K562 (cell line): ENCODE results near the gene TYW1B. TPM values are rescaled to one million over a fixed set of nuclear protein-coding genes. Genes with fewer than 3 reads are reported as not detected.
"Not testable (repeated sequence)": the region's sequence is repeated elsewhere in the genome, so short reads cannot be mapped to it uniquely, and the experiment has no call there.

ENCODE experiments used
- ATAC-seq: fragments of 200-7000 bp; cut with Tn5 transposase; 3 replicates; pipeline ENCODE4 v1.9.1; 2020; ENCODE audit warnings: moderate library complexity
- BruUV-seq: library from RNA; stranded (reverse); fragments of 400-500 nt; replicated peaks from 2 replicates; lab custom pipeline; 2021; lab: Mats Ljungman, UMichigan
- CTCF ChIA-PET: fragments of 300-600 bp; formaldehyde crosslinking; extraction: SDS; loops from one replicate; lab custom pipeline; 2021; ENCODE audit warnings: low intra/inter-chr PET ratio; lab: Yijun Ruan, JAX
- POLR2A ChIA-PET: fragments of 300-600, 350-650 bp; sonication (Branson Sonifier 250); formaldehyde crosslinking; extraction: SDS; loops from one replicate; lab custom pipeline; 2021; ENCODE audit warnings: antibody characterized with exemption, inconsistent platforms; lab: Yijun Ruan, JAX
- DNase-seq, 4 experiments: peaks; one replicate each; pipeline versions ENCODE4 v3.0.0 to v3.0.0-alpha.2; 2011 to 2018; ENCODE audit warnings: low spot score in 3 of 4, mixed read lengths in 3 of 4; ENCODE audit errors: extremely low read depth in 1 of 4
- FAIRE-seq: peaks from 2 replicates; lab custom pipeline; 2011; peaks lifted over from hg19 to GRCh38; lab: Jason Lieb, UNC
- H2AFZ ChIP-seq: 2 replicates; pipeline ENCODE4 v1.6.0; 2011; ENCODE audit warnings: low read depth, low read length, control low read depth, inconsistent platforms
- H3K27ac ChIP-seq: fragments of 200-600 bp; 3 replicates; pipeline ENCODE4 v1.8.0; 2011; ENCODE audit warnings: low read depth, mild to moderate bottlenecking, control low read depth, inconsistent platforms, low read length, moderate library complexity, mixed read lengths; ENCODE audit errors: extremely low read depth
- H3K27me3 ChIP-seq, 2 experiments: fragments of 300-600 bp in 1 of 2; 2 replicates in 1 of 2; 3 replicates in 1 of 2; pipeline versions ENCODE4 v1.6.0 to v1.8.0; 2011; ENCODE audit warnings: inconsistent platforms in 2 of 2, low read length in 2 of 2, mild to moderate bottlenecking in 1 of 2, mixed read lengths in 1 of 2, moderate library complexity in 1 of 2; ENCODE audit not compliant: control insufficient read depth in 2 of 2, insufficient read depth in 2 of 2
- H3K36me3 ChIP-seq: fragments of 300-600 bp; 3 replicates; pipeline ENCODE4 v1.8.0; 2011; ENCODE audit warnings: mild to moderate bottlenecking, low read length, inconsistent platforms; ENCODE audit not compliant: control insufficient read depth, insufficient read depth
- H3K4me1 ChIP-seq, 2 experiments: fragments of 200-600 bp in 1 of 2; replicated peaks in 1 of 2; 2 replicates in 1 of 2; 3 replicates in 1 of 2; pipeline versions ENCODE4 v1.5.1 to v1.8.0; 2011; ENCODE audit warnings: inconsistent platforms in 2 of 2, low read length in 2 of 2, mild to moderate bottlenecking in 1 of 2, mixed read lengths in 1 of 2, moderate library complexity in 1 of 2; ENCODE audit not compliant: control insufficient read depth in 2 of 2, insufficient read depth in 2 of 2
- H3K4me2 ChIP-seq: 2 replicates; pipeline ENCODE4 v1.6.1; 2011; ENCODE audit warnings: low read length, control low read depth, inconsistent platforms, mixed read lengths; ENCODE audit not compliant: insufficient read depth
- H3K4me3 ChIP-seq: fragments of 200-600 bp; sonication (generic), shearing (Covaris generic); 2 replicates; pipeline ENCODE4 v1.5.1; 2016; ENCODE audit warnings: control low read depth, inconsistent platforms
- H3K79me2 ChIP-seq: fragments of 200-600 bp; 3 replicates; pipeline ENCODE4 v1.8.0; 2011; ENCODE audit warnings: low read length, inconsistent platforms; ENCODE audit not compliant: control insufficient read depth, insufficient read depth
- H3K9ac ChIP-seq, 2 experiments: 2 replicates each; pipeline versions ENCODE4 v1.6.0 to v1.6.1; 2011; ENCODE audit warnings: low read depth in 2 of 2, low read length in 2 of 2, control low read depth in 1 of 2, inconsistent platforms in 1 of 2, mild to moderate bottlenecking in 1 of 2, mixed read lengths in 1 of 2; ENCODE audit not compliant: insufficient read depth in 1 of 2
- H3K9me1 ChIP-seq: one replicate; pipeline ENCODE4 v1.6.0; 2011; ENCODE audit warnings: inconsistent platforms, mild to moderate bottlenecking, low read length, moderate library complexity; ENCODE audit not compliant: control insufficient read depth, insufficient read depth
- H3K9me3 ChIP-seq: replicated peaks from 2 replicates; pipeline ENCODE4 v1.5.1; 2011; ENCODE audit warnings: low read depth, low read length, inconsistent platforms; ENCODE audit not compliant: control insufficient read depth, insufficient read depth
- H4K20me1 ChIP-seq: replicated peaks from 2 replicates; pipeline ENCODE4 v1.6.1; 2011; ENCODE audit warnings: low read length, inconsistent platforms, mixed read lengths; ENCODE audit not compliant: control insufficient read depth, insufficient read depth
- WGBS: fragments of 100-300 bp; shearing (Covaris generic); methylation state at CpG from one replicate; pipeline ENCODE4 v1.1.6; 2016; ENCODE audit warnings: low coverage, mixed read lengths; ENCODE audit not compliant: insufficient coverage; ENCODE audit errors: missing lambda C conversion rate; 5-methylcytosine and 5-hydroxymethylcytosine counted together
- in situ Hi-C: fragments of 300-500 bp; cut with MboI; formaldehyde crosslinking; loops from 4 replicates; pipeline ENCODE4 v1.15.0; 2018; ENCODE audit warnings: inconsistent platforms, mixed read lengths
- intact Hi-C: fragments of 100-400 bp; cut with micrococcal nuclease; formaldehyde crosslinking; loops from 2 replicates; pipeline ENCODE4 v1.14.2; 2022
- polyA plus RNA-seq, 8 experiments: library from polyadenylated mRNA; depleted of rRNA in 4 of 8; stranded (reverse) in 5 of 8; unstranded in 3 of 8; fragments of >200 nt; fragmentation: Nextera tagmentation in 2 of 8; fragmentation: Illumina TruSeq in 1 of 8; extraction: Ambion mirVana in 2 of 8; extraction: Trizol in 1 of 8; gene quantifications; 2 replicates each; pipeline versions ENCODE4 v1.2.1 to v1.2.3, GENCODE V29; 2011 to 2014; ENCODE audit warnings: inconsistent platforms in 1 of 8, missing spikeins in 1 of 8
- total RNA-seq, 7 experiments: library from RNA; depleted of rRNA in 6 of 7; stranded (reverse); fragments of >200 nt in 6 of 7; fragmentation: Illumina TruSeq in 2 of 7; extraction: Trizol in 2 of 7; gene quantifications; 2 replicates each; pipeline versions ENCODE4 v1.2.1 to v1.2.3, GENCODE V29; 2011 to 2021; ENCODE audit warnings: low replicate concordance in 1 of 7

The TYW1B gene
- total and polyA plus RNA-seq, 9 of the 15 experiments (the other 6 are each of a cell fraction or from before 2014, with no cell fraction given), result 5.8 to 14.7 (median 9.8) TPM

- intact Hi-C loops, CTCF ChIA-PET, H3K79me2 ChIP-seq, H2AFZ ChIP-seq, H3K9me3 ChIP-seq, H3K4me3 ChIP-seq, POLR2A ChIA-PET, H3K36me3 ChIP-seq, H3K9ac ChIP-seq, H3K4me1 ChIP-seq, H3K27me3 ChIP-seq, H3K9me1 ChIP-seq, DNase-seq, ATAC-seq, BruUV-seq, H3K27ac ChIP-seq, in situ Hi-C loops, H3K4me2 ChIP-seq, H4K20me1 ChIP-seq, FAIRE-seq: not testable (repeated sequence)
- 76% methylated on average over 17 of the region's 17 CpGs for WGBS
Measured at GRCh38 chr7:72604771-72605611, 223.0 kb downstream of the TYW1B start.

- intact Hi-C loops, ATAC-seq, H3K4me3 ChIP-seq, DNase-seq, H3K4me1 ChIP-seq, H3K27me3 ChIP-seq, H3K9ac ChIP-seq, FAIRE-seq, H3K27ac ChIP-seq, H3K9me1 ChIP-seq, in situ Hi-C loops, H3K79me2 ChIP-seq, POLR2A ChIA-PET, CTCF ChIA-PET, H4K20me1 ChIP-seq, H3K4me2 ChIP-seq, H2AFZ ChIP-seq, H3K36me3 ChIP-seq, H3K9me3 ChIP-seq, BruUV-seq: not testable (repeated sequence)
- 85% methylated on average over 8 of the region's 8 CpGs for WGBS
Measured at GRCh38 chr7:72603476-72603875, 224.5 kb downstream of the TYW1B start.
